HG03108 (cell line): ENCODE measurements around the gene SNTG2.

Source experiments
- ATAC-seq: cut with Tn5 transposase; IDR thresholded peaks from one replicate; pipeline ENCODE4 v1.9.1; 2021; ENCODE audit warnings: moderate library complexity; ENCODE audit not compliant: unreplicated experiment

Gene SNTG2

DNA sequence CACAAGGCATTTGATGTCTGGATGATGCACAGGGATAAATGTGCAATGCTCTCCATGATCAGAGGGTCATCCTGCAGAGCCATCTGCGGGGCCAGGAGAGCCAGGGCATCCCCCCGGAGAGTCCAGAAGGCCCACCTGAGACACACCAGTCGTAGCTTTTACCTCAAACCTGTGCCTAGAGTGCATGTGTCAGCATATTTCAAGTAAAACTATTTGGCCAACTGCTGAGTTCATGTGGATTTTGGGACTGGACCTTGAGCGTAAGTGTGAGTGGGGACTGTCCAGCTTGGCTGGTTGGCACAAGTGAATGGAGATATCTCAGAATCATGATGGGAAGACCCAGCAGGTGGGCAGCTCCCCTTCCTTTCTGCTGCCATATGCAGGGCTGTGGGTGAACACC lies 314.8 kb downstream of the SNTG2 start:
- no peak for ATAC-seq

DNA sequence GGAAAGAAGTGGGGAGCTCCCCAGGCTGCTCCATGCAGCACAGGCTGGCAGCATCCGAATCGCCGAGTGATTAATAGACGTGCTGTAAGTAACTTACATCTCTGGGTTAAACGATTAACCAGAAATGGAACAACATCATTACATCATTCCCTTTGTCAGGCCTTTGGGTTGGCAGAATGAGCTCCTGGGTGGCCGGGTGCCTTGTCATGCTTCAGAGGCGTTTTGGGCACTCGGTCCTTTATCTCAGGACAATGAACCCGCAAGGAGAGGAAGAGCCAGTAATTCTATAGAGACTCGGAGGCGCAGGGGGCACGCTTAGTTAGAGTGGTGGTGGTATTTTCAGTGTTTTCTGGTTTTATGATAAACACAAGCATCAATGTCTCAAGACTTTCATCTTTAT lies 315.7 kb downstream of the SNTG2 start:
- no peak for ATAC-seq

GRCh38 chr2:1268034-1268433 lies 317.4 kb downstream of the SNTG2 start:
- ATAC-seq = no peak

GRCh38 chr2:1269812-1270211 lies 319.2 kb downstream of the SNTG2 start:
- no peak for ATAC-seq

DNA sequence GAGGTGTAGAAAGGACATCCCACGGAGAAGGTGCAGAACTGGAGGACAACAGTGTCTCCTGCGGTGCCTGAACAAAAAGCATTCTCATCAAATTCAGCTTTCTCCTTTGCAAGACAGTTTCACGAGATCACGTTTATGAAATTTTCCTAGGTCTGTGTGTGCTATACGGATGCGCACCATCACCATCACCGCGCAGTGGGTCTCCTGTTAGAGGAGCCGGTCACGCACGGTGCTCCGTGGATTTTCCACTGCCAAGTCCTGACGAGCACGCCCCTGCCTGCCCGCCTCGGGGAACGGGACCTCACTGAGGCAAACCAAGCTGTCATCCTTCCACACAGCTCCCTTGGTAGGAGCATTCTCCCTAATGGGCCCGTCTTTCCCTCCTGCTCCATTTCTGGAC lies 322.2 kb downstream of the SNTG2 start:
- ATAC-seq = no peak

DNA sequence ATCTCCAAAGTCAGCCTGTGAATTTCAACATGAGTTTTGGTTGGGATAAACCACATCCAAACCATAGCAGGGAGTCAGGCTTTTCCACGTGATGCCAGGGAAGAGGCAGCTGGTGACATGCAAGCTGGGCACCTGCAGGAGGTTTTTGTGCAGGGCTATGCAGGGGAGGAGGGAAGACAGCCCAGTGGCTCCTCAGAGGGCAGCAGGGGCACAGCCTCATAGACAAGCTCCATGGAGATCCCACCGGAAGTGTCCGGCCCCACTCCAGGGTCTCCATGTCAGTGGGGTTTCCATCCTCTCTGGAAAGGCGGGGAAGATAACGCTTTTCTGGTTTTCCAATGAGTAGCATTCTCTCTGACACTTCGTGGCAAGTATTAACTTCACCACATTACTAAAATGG lies 327.0 kb downstream of the SNTG2 start:
- no peak for ATAC-seq

- no peak for ATAC-seq
Observed at GRCh38 chr2:1278125-1278524, 327.5 kb downstream of the SNTG2 start.

DNA sequence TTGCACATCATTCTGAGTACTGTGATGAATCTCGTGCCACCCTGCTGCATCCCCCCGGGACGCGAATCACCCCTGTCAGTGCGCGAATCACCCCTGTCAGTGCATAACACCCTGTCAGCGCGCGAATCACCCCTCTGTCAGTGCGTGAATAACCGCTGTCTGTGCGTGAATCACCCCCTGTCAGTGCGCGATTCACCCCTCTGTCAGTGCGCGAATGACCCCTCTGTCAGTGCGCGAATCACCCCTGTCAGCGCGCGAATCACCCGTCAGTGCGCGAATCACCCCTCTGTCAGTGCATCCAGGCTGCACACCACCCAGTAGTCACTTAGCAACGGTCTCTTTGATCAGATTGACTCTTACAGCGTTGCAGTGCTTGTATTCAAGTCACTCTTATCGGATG lies 328.2 kb downstream of the SNTG2 start:
- ATAC-seq = no peak

DNA sequence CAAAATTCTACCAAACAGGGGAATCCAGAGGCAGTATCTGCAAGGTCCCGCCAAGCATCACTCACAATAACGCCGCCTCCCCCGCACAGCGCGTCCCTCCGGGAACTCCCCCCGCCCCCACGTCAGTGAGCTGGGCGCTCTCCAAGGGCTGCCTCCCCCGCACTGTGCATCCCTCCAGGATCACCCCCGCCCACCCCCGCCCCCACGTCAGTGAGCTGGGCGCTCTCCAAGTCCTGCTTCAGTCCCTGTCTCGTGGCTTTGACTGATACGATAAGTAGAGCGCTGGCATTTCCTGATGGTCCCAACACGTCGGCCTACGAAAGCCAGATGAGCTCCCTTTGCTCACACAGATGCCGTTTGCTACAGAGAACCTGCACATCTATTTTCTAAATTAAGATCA lies 331.9 kb downstream of the SNTG2 start:
- no peak for ATAC-seq

GRCh38 chr2:1283020-1283801 lies 332.6 kb downstream of the SNTG2 start:
- ATAC-seq = no peak

- ATAC-seq = no peak
Observed at GRCh38 chr2:1283871-1284270, 333.2 kb downstream of the SNTG2 start.

- ATAC-seq = no peak
Observed at GRCh38 chr2:1286929-1287328, 336.3 kb downstream of the SNTG2 start.

- no peak for ATAC-seq
Observed at GRCh38 chr2:1287427-1287826, 336.8 kb downstream of the SNTG2 start.

DNA sequence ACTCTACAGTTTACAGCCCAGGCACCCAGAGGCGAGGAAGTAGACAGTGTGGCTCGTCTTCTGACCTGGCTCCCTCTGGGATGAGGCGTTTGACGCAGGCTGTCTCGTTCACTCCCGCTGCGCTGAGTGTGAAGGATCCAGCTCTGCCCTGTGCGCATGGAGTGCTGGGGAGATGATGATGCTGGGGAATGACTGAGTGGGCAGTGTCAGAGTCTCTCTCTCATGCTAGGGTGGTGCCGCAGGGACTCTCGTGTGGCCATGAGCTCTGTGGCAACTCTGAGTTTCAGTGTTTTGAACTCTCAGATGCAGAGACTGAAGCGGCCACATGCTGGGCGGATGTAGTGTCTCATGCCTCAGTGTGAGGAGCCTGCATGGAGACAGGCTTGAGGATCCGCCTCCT lies 344.3 kb downstream of the SNTG2 start:
- ATAC-seq = no peak

DNA sequence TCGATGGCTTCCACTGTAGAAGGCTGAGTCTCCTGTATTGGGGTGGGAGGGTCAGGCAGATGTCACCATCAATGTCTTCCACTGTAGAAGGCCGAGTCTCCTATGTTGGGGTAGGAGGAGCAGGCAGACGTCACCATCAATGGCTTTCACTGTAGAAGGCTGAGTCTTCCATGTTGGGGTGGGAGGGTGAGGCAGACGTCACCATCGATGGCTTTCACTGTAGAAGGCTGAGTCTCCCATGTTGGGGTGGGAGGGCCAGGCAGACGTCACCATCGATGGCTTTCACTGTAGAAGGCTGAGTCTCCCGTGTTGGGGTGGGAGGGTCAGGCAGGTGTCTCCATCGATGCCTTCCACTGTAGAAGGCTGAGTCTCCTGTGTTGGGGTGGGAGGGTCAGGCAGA lies 345.1 kb downstream of the SNTG2 start:
- ATAC-seq = no peak

DNA sequence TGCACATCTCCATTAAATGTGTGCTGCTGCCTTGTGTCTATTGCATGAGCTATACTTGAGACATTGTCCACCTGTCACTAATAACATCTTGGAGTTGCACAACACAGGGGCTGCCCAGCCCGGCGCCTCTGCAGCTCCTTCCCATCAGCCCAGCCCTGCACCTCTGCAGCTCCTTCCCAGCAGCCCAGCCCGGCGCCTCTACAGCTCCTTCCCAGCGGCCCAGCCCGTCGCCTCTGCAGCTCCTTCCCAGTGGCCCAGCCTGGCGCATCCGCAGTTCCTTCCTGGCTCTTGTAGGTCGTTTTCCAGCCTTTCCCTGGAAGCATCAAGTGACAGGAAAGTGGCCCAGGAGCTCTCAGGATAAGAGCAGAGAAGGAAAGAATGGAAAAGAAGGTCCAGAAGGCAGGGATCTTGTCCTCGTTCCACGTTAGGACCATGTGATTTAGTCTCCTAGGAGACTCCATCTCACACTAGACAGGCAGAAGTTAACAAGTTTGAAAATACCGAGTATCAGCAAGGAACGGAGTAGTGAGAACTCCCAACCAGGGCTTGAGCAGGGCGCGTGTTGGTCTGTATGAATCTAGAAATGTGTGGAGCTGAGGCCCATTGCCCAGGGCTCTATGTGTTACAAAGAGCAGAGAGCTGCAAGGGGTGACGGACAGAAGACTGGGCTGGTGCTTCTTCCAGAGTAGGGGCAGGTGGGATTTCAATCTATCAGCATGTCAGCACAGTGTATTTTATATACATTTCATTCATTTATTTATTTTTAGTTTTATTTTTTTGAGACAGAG lies 346.9 kb downstream of the SNTG2 start:
- ATAC-seq = no peak

DNA sequence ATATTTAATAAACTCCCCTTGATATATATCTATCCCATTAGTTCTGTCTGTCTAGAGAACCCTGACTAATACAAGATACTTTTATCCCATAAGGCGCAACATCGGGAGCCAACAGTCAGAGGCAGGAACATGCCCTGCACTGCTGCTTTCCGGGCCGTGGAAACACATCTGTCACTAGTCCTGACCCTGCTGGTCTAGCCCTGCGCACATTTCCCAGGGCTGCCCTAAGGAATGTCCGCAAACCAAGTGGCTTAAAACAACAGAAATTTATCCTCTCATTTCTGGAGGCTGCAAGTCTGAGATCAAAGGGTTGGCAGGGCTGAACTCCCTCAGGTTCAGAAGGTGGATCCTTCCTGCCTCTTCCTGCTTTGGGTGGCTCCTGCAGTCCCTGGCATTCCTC lies 348.4 kb downstream of the SNTG2 start:
- no peak for ATAC-seq

DNA sequence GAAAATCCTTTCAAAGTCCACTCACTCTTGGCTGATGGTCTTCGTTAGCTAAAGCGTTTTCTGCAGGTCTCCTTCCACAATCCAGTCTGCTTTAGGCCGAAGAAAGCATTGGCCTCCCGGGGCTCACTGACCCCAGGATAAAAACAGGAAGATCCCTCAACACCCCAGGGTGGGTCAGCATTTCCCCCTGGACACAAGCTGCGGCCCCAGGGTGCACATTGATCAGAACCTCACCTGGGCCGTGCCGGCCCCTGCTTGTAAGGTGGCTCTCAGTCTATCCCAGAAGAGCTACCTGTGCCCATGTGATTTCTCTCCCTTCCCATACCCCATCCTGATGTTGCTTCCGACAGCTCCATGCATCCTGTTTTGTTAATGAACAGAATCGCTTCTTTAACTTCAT lies 349.6 kb downstream of the SNTG2 start:
- ATAC-seq = no peak

DNA sequence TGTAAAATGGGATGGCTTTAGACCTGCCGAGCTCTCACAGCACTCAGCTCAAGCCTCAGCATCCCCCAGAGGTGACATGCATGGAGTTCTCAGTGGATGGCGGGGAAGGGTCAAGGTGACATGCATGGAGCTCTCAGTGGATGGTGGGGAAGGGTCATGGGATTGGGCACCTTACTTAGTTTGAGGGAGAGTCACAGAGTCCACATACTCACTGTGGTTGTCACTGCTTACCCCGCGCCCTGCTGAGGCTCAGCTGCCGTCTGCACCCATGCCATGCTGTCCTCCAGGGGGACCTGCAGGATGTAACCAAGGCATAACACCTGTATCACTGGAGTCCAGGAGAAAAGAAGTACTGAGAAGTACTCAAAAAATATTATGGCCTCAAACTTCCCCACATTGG lies 350.4 kb downstream of the SNTG2 start:
- no peak for ATAC-seq

GRCh38 chr2:1305342-1306013 lies 354.8 kb downstream of the SNTG2 start:
- ATAC-seq = no peak

- ATAC-seq = no peak
Observed at GRCh38 chr2:1306014-1306686, 355.5 kb downstream of the SNTG2 start.
